Measurements from ENCODE around the gene OTOP2.
"Not testable (repeated sequence)": the region's sequence is repeated elsewhere in the genome, so short reads cannot be mapped to it uniquely, and the experiment has no call there.

GRCh38 chr17:74909097-74909496 is 15.0 kb upstream of the OTOP2 start:
- TF ChIP-seq CTCF, POLR2A (IDR thresholded peaks at IDR 0.05): not testable (repeated sequence)

Data from adrenal gland (tissue), 5 donors.